H9 (cell line): ENCODE measurements around the gene IL12RB2. TPM values are rescaled to one million over a fixed set of nuclear protein-coding genes. Genes with fewer than 3 reads are reported as not detected.

ENCODE experiments used
- DNase-seq: peaks from one replicate; pipeline ENCODE4 v3.0.0-alpha.2; 2017
- H2AFZ ChIP-seq: one replicate; pipeline ENCODE4 v1.6.1; 2013; ENCODE audit warnings: mild to moderate bottlenecking, low read length, control low read depth, moderate library complexity
- H2AK5ac ChIP-seq: 2 replicates; pipeline ENCODE4 v1.6.1; 2013; ENCODE audit warnings: low read length, control low read depth, mixed read lengths; ENCODE audit not compliant: insufficient read length
- H2BK120ac ChIP-seq: one replicate; pipeline ENCODE4 v1.6.1; 2013; ENCODE audit warnings: low read depth, mild to moderate bottlenecking, low read length, control low read depth, inconsistent platforms; ENCODE audit not compliant: poor library complexity, severe bottlenecking
- H2BK12ac ChIP-seq: 2 replicates; pipeline ENCODE4 v1.6.1; 2013; ENCODE audit warnings: low read length, control low read depth, mixed read lengths, low read depth; ENCODE audit not compliant: insufficient read length
- H2BK15ac ChIP-seq: 2 replicates; pipeline ENCODE4 v1.6.1; 2013; ENCODE audit warnings: low read depth, low read length, control low read depth
- H2BK20ac ChIP-seq: one replicate; pipeline ENCODE4 v1.6.1; 2013; ENCODE audit warnings: low read depth, mild to moderate bottlenecking, low read length, control low read depth, inconsistent platforms; ENCODE audit not compliant: poor library complexity, severe bottlenecking
- H2BK5ac ChIP-seq: 2 replicates; pipeline ENCODE4 v1.6.1; 2013; ENCODE audit warnings: low read length, control low read depth, mixed read lengths; ENCODE audit not compliant: insufficient read length
- H3K14ac ChIP-seq: 2 replicates; pipeline ENCODE4 v1.6.1; 2013; ENCODE audit warnings: low read length, control low read depth; ENCODE audit not compliant: insufficient read depth
- H3K18ac ChIP-seq: 2 replicates; pipeline ENCODE4 v1.6.1; 2013; ENCODE audit warnings: low read depth, mild to moderate bottlenecking, mixed read lengths, low read length, control low read depth; ENCODE audit not compliant: insufficient read length
- H3K23ac ChIP-seq: 2 replicates; pipeline ENCODE4 v1.6.1; 2013; ENCODE audit warnings: low read length, control low read depth, mixed read lengths, low read depth; ENCODE audit not compliant: insufficient read length
- H3K23me2 ChIP-seq: 2 replicates; pipeline ENCODE4 v1.6.1; 2013; ENCODE audit warnings: low read depth, mild to moderate bottlenecking, mixed read lengths, low read length, control low read depth; ENCODE audit not compliant: insufficient read length, poor library complexity, severe bottlenecking
- H3K27ac ChIP-seq: 2 replicates; pipeline ENCODE4 v1.5.1; 2013; ENCODE audit warnings: low read length, control low read depth, mixed read lengths, low read depth; ENCODE audit not compliant: insufficient read length
- H3K27me3 ChIP-seq: 2 replicates; pipeline ENCODE4 v1.6.1; 2013; ENCODE audit warnings: low read length, control low read depth, inconsistent platforms; ENCODE audit not compliant: insufficient read depth
- H3K4ac ChIP-seq: 2 replicates; pipeline ENCODE4 v1.6.1; 2013; ENCODE audit warnings: low read depth, mild to moderate bottlenecking, control low read depth, inconsistent platforms, low read length, moderate library complexity
- H3K4me1 ChIP-seq: 2 replicates; pipeline ENCODE4 v1.6.1; 2013; ENCODE audit warnings: low read length, control low read depth, inconsistent platforms; ENCODE audit not compliant: insufficient read depth
- H3K4me2 ChIP-seq: 2 replicates; pipeline ENCODE4 v1.6.1; 2013; ENCODE audit warnings: low read length, control low read depth, mixed read lengths; ENCODE audit not compliant: insufficient read length, insufficient read depth
- H3K56ac ChIP-seq: 2 replicates; pipeline ENCODE4 v1.6.1; 2013; ENCODE audit warnings: low read depth, mild to moderate bottlenecking, mixed read lengths, low read length, control low read depth; ENCODE audit not compliant: insufficient read length
- H3K79me1 ChIP-seq: 2 replicates; pipeline ENCODE4 v1.6.1; 2013; ENCODE audit warnings: low read depth, mild to moderate bottlenecking, moderate library complexity, low read length, control low read depth, inconsistent platforms; ENCODE audit not compliant: insufficient read depth, poor library complexity, severe bottlenecking
- H3K79me2 ChIP-seq: 2 replicates; pipeline ENCODE4 v1.6.1; 2013; ENCODE audit warnings: low read length, control low read depth, inconsistent platforms; ENCODE audit not compliant: insufficient read depth
- H3K9ac ChIP-seq: 2 replicates; pipeline ENCODE4 v1.6.1; 2013; ENCODE audit warnings: low read length, control low read depth, mixed read lengths; ENCODE audit not compliant: insufficient read length; ENCODE audit errors: extremely low read depth
- H3K9me3 ChIP-seq: one replicate; pipeline ENCODE4 v1.6.1; 2013; ENCODE audit warnings: low read depth, low read length, inconsistent platforms; ENCODE audit not compliant: control insufficient read depth
- H3T11ph ChIP-seq: one replicate; pipeline ENCODE4 v1.6.1; 2013; ENCODE audit warnings: mild to moderate bottlenecking, low read length, control low read depth, inconsistent platforms
- H4K20me1 ChIP-seq: one replicate; pipeline ENCODE4 v1.6.1; 2013; ENCODE audit not compliant: control insufficient read depth, insufficient read length, insufficient read depth
- H4K5ac ChIP-seq: 2 replicates; pipeline ENCODE4 v1.6.1; 2013; ENCODE audit warnings: low read depth, mild to moderate bottlenecking, mixed read lengths, low read length, control low read depth; ENCODE audit not compliant: insufficient read length
- H4K8ac ChIP-seq: replicated peaks from 2 replicates; pipeline ENCODE4 v1.6.1; 2013; ENCODE audit warnings: low read length, control low read depth, mixed read lengths, low read depth; ENCODE audit not compliant: insufficient read length
- H4K91ac ChIP-seq: 2 replicates; pipeline ENCODE4 v1.6.1; 2013; ENCODE audit warnings: low read depth, mild to moderate bottlenecking, moderate library complexity, mixed read lengths, low read length, control low read depth; ENCODE audit not compliant: insufficient read length
- H3K27ac Mint-ChIP-seq, 3 experiments: 2 replicates in 2 of 3; 3 replicates in 1 of 3; pipeline ENCODE4 v1.8.0; 2020 to 2021; ENCODE audit warnings: mixed read lengths in 3 of 3, mild to moderate bottlenecking in 1 of 3, moderate library complexity in 1 of 3
- H3K27me3 Mint-ChIP-seq: 2 replicates; pipeline ENCODE4 v1.8.0; 2021; ENCODE audit warnings: low read depth, mild to moderate bottlenecking, moderate library complexity, mixed read lengths
- H3K36me3 Mint-ChIP-seq, 3 experiments: 2 replicates in 2 of 3; 3 replicates in 1 of 3; pipeline ENCODE4 v1.8.0; 2020 to 2021; ENCODE audit warnings: low read depth in 3 of 3, mixed read lengths in 3 of 3; ENCODE audit not compliant: insufficient read depth in 1 of 3
- H3K4me1 Mint-ChIP-seq, 2 experiments: 2 replicates each; pipeline ENCODE4 v1.8.0; 2020; ENCODE audit warnings: mixed read lengths in 2 of 2
- H3K4me3 Mint-ChIP-seq, 2 experiments: 2 replicates in 1 of 2; 3 replicates in 1 of 2; pipeline ENCODE4 v1.8.0; 2020 to 2021; ENCODE audit warnings: mild to moderate bottlenecking in 2 of 2, mixed read lengths in 2 of 2, moderate library complexity in 1 of 2
- H3K9me3 Mint-ChIP-seq, 2 experiments: 2 replicates in 1 of 2; 3 replicates in 1 of 2; pipeline ENCODE4 v1.8.0; 2020; ENCODE audit warnings: mild to moderate bottlenecking in 2 of 2, mixed read lengths in 2 of 2, moderate library complexity in 1 of 2
- CTCF ChIP-seq: fragments of 200-600 bp; sonication (generic); conservative IDR thresholded peaks from 3 replicates; pipeline ENCODE4 v1.8.0; 2021; ENCODE audit warnings: antibody characterized with exemption, mild to moderate bottlenecking
- WGBS: extraction: QIAGEN DNeasy Blood & Tissue Kit; methylation state at CpG from one replicate; pipeline ENCODE4 v1.1.7; 2013; ENCODE audit warnings: missing lambda C conversion rate, low lambda C conversion rate, mixed read lengths; ENCODE audit not compliant: insufficient read length; ENCODE audit errors: extremely low coverage; 5-methylcytosine and 5-hydroxymethylcytosine counted together
- total RNA-seq: library from RNA; stranded (reverse); gene quantifications from 2 replicates; pipeline ENCODE4 v1.2.1, GENCODE V29; 2021

The IL12RB2 gene
- total RNA-seq, 1 experiment from 2014 or later, result 0.77 TPM

- Histone ChIP-seq H3K4me2 (no peak overlapping the region), H3K14ac (no peak overlapping the region), H3K9me3 (no peaks in the 10 kb centered on the region), H4K20me1 (no peaks in the 10 kb centered on the region), H3K23me2 (no peaks in the 10 kb centered on the region), H2BK15ac (no peak overlapping the region), H3K4ac (no peak overlapping the region), H4K91ac (no peak overlapping the region), H4K5ac (no peak overlapping the region), H3K79me1 (no peaks in the 10 kb centered on the region), H3K23ac (no peak overlapping the region), H2BK12ac (no peak overlapping the region), H2BK120ac (no peak overlapping the region), H3K9ac (no peak overlapping the region), H3K27me3 (no peaks in the 10 kb centered on the region), H2BK20ac (no peak overlapping the region), H2AFZ (no peak overlapping the region), H3T11ph (no peak overlapping the region), H3K18ac (no peak overlapping the region), H2AK5ac (no peak overlapping the region), H4K8ac (no peak overlapping the region), H2BK5ac (no peak overlapping the region), H3K79me2 (no peaks in the 10 kb centered on the region), H3K27ac (no peak overlapping the region), H3K4me1 (no peaks in the 10 kb centered on the region), H3K56ac (no peak overlapping the region)
- Mint-ChIP-seq H3K4me3 (no peak overlapping the region), H3K27ac (no peak overlapping the region), H3K36me3 (no peaks in the 10 kb centered on the region), H3K4me1 (peaks cover 6 to 10% of the 10 kb centered on the region in 2 experiments; a peak in 3 of 4 replicates), H3K9me3 (no peaks in the 10 kb centered on the region), H3K27me3 (no peaks in the 10 kb centered on the region)
- WGBS, result no CpG with 5 or more reads among the region's 6 CpGs
- TF ChIP-seq CTCF, result no peak
- DNase-seq, result no peak
Observed at GRCh38 chr1:67439277-67440029, 131.8 kb downstream of the IL12RB2 start.
